MCF 10A (cell line): ENCODE data around the gene SAA4. TPM values are rescaled to one million over a fixed set of nuclear protein-coding genes. Genes with fewer than 3 reads are reported as not detected.

Source experiments
- Bru-seq: library from RNA; stranded (reverse); fragments of 400-500 nt; gene quantifications from one replicate; lab custom pipeline; 2021; lab: Mats Ljungman, UMichigan
- BruChase-seq, 2 experiments: library from RNA; stranded (reverse); fragments of 400-500 nt; gene quantifications; one replicate each; lab custom pipeline; 2021; lab: Mats Ljungman, UMichigan
- BruUV-seq: library from RNA; stranded (reverse); fragments of 400-500 nt; replicated peaks from 2 replicates; lab custom pipeline; 2021; lab: Mats Ljungman, UMichigan
- CTCF ChIA-PET: fragments of 300-600 bp; sonication (Branson Sonifier 250); formaldehyde crosslinking; extraction: SDS; loops from one replicate; lab custom pipeline; 2021; ENCODE audit warnings: antibody characterized with exemption, inconsistent platforms; lab: Yijun Ruan, JAX
- POLR2A ChIA-PET: fragments of 300-600, 350-650 bp; sonication (Branson Sonifier 250); formaldehyde crosslinking; extraction: SDS; loops from one replicate; lab custom pipeline; 2020; ENCODE audit warnings: antibody characterized with exemption, inconsistent platforms; lab: Yijun Ruan, JAX
- DNase-seq: peaks from one replicate; pipeline ENCODE4 v3.0.0-alpha.2; 2018; ENCODE audit not compliant: unreplicated experiment
- H3K27ac Mint-ChIP-seq: one replicate; pipeline ENCODE4 v1.8.0; 2022; ENCODE audit warnings: mild to moderate bottlenecking, low read depth, mixed read lengths; ENCODE audit not compliant: unreplicated experiment
- H3K27me3 Mint-ChIP-seq: one replicate; pipeline ENCODE4 v1.8.0; 2022; ENCODE audit warnings: mixed read lengths; ENCODE audit not compliant: insufficient read depth, unreplicated experiment
- H3K36me3 Mint-ChIP-seq: one replicate; pipeline ENCODE4 v1.8.0; 2022; ENCODE audit warnings: mild to moderate bottlenecking, moderate library complexity, mixed read lengths; ENCODE audit not compliant: insufficient read depth, unreplicated experiment
- H3K4me1 Mint-ChIP-seq: one replicate; pipeline ENCODE4 v1.8.0; 2022; ENCODE audit warnings: mixed read lengths; ENCODE audit not compliant: insufficient read depth, unreplicated experiment
- H3K4me3 Mint-ChIP-seq: one replicate; pipeline ENCODE4 v1.8.0; 2022; ENCODE audit warnings: mild to moderate bottlenecking, moderate library complexity, mixed read lengths; ENCODE audit not compliant: unreplicated experiment
- H3K9me3 Mint-ChIP-seq: one replicate; pipeline ENCODE4 v1.8.0; 2022; ENCODE audit warnings: mixed read lengths; ENCODE audit not compliant: unreplicated experiment
- CTCF ChIP-seq: fragments of 200-600 bp; IDR thresholded peaks from one replicate; pipeline ENCODE4 v1.8.0; 2022; ENCODE audit warnings: antibody characterized with exemption, mild to moderate bottlenecking; ENCODE audit not compliant: unreplicated experiment
- intact Hi-C: fragments of 100-400 bp; cut with micrococcal nuclease; formaldehyde crosslinking; loops from 2 replicates; pipeline ENCODE4 v1.14.1; 2022
- long read RNA-seq: library from polyadenylated mRNA; stranded (forward); transcript quantifications from one replicate; pipeline ENCODE4 v2.0.0, GENCODE V29; 2022
- total RNA-seq: library from RNA; stranded (reverse); gene quantifications from 2 replicates; pipeline ENCODE4 v1.2.3, GENCODE V29; 2022

Gene SAA4
- total RNA-seq (not detected in 2 replicates), Bru-seq, nascent RNA (percentile 41 among the genes with signal in this experiment), BruChase-seq, experiment 1, labeled RNA remaining after a 6-hour chase (percentile 40 among the genes with signal in this experiment), BruChase-seq, experiment 2, labeled RNA remaining after a 2-hour chase (percentile 47 among the genes with signal in this experiment)
- long read RNA-seq: 0 reads

- Mint-ChIP-seq H3K27me3 (peaks cover 36% of the 10 kb centered on the region), H3K4me1 (no peaks in the 10 kb centered on the region), H3K4me3 (no peak within 1 kb of the TSS), H3K9me3 (no peaks in the 10 kb centered on the region), H3K36me3 (no peaks in the 10 kb centered on the region), H3K27ac (no peak within 1 kb of the TSS)
- intact Hi-C loops: no loop called here
- ChIA-PET CTCF (interaction anchor here (0.6 kb wide), 2 partner anchors 28 to 33 kb away, joined by 3 to 4 read pairs; no protein-coding TSS in a partner anchor), POLR2A (no interaction called here)
- no peak for TF ChIP-seq CTCF
- BruUV-seq: no TSS peak
- no peak for DNase-seq
These were observed at the start of gene SAA4 for GRCh38 chr11:18236664-18237356. Gene SAA4, minus strand, starts transcription at chr11:18236802. Its CDS starts 876 bp downstream, at chr11:18235926.

GRCh38 chr11:18285841-18286240 lies 49.2 kb upstream of the SAA4 start:
- no peaks in the 10 kb centered on the region for H3K4me1 Mint-ChIP-seq
- H3K9me3 Mint-ChIP-seq: no peaks in the 10 kb centered on the region
- TF ChIP-seq CTCF: no peak
- ChIA-PET CTCF (interaction anchor here (0.7 to 1.7 kb wide), 2 partner anchors 42 to 1044 kb away, joined by 3 to 7 read pairs; no protein-coding TSS in a partner anchor), POLR2A (interaction anchor here (1.9 kb wide), 1 partner anchor 108 kb away, joined by 7 read pairs; the partner anchor contains the start of gene LDHA)
- peaks cover 90% of the 10 kb centered on the region for H3K36me3 Mint-ChIP-seq
- BruUV-seq: no TSS peak
- no peaks in the 10 kb centered on the region for H3K27me3 Mint-ChIP-seq
- intact Hi-C loops: no loop called here
- DNase-seq: no peak
- H3K4me3 Mint-ChIP-seq: no peak overlapping the region
- no peak overlapping the region for H3K27ac Mint-ChIP-seq

- Mint-ChIP-seq H3K27ac (peak overlapping the region; percentile 54), H3K9me3 (no peaks in the 10 kb centered on the region), H3K27me3 (no peaks in the 10 kb centered on the region), H3K4me3 (no peak overlapping the region), H3K36me3 (peaks cover 97% of the 10 kb centered on the region), H3K4me1 (no peaks in the 10 kb centered on the region)
- no TSS peak for BruUV-seq
- DNase-seq: no peak
- ChIA-PET POLR2A (interaction anchor here (1.3 kb wide), 1 partner anchor 41 kb away, joined by 4 read pairs; no protein-coding TSS in a partner anchor), CTCF (interaction anchor here (0.8 to 2.2 kb wide), 2 partner anchors 39 to 167 kb away, joined by 3 to 5 read pairs; no protein-coding TSS in a partner anchor)
- intact Hi-C loops: no loop called here
- no peak for TF ChIP-seq CTCF
These were observed 46.0 kb upstream of the SAA4 start for GRCh38 chr11:18282626-18283025.
